ENCODE results near the gene REXO5. TPM values are rescaled to one million over a fixed set of nuclear protein-coding genes. Genes with fewer than 3 reads are reported as not detected.

Gene REXO5
- total RNA-seq, 2 experiments from 2014 or later = 16.4 to 20.4 TPM

GRCh38 chr16:20782470-20782869 lies 23.9 kb upstream of the REXO5 start:
- no peak for DNase-seq
- Mint-ChIP-seq H3K27ac (no peak overlapping the region), H3K36me3 (ENCODE audit: low read depth) (no peaks in the 10 kb centered on the region), H3K4me1 (ENCODE audit: low read depth) (no peaks in the 10 kb centered on the region), H3K9me3 (no peaks in the 10 kb centered on the region), H3K27me3 (no peaks in the 10 kb centered on the region), H3K4me3 (no peak overlapping the region)
- ChIA-PET POLR2A (no interaction called here), CTCF (interaction anchor here (1.7 kb wide), 1 partner anchor 8 kb away, joined by 5 read pairs; no protein-coding TSS in a partner anchor)
- intact Hi-C loops (cut with micrococcal nuclease) = no loop called here
- TF ChIP-seq CTCF (IDR thresholded peaks at IDR 0.05) = no peak
- no peak for ATAC-seq

GRCh38 chr16:20784204-20784603 lies 22.1 kb upstream of the REXO5 start:
- no peaks in the 10 kb centered on the region for H3K9me3 Mint-ChIP-seq
- intact Hi-C loops (cut with micrococcal nuclease) = no loop called here
- no peak for DNase-seq
- no peak for ATAC-seq
- H3K4me1 Mint-ChIP-seq (ENCODE audit: low read depth) = no peaks in the 10 kb centered on the region
- no peaks in the 10 kb centered on the region for H3K36me3 Mint-ChIP-seq (ENCODE audit: low read depth)
- H3K27ac Mint-ChIP-seq = no peak overlapping the region
- no peaks in the 10 kb centered on the region for H3K27me3 Mint-ChIP-seq
- no peak for TF ChIP-seq CTCF (IDR thresholded peaks at IDR 0.05)
- no peak overlapping the region for H3K4me3 Mint-ChIP-seq
- POLR2A ChIA-PET = no interaction called here
- CTCF ChIA-PET = no interaction called here

- DNase-seq = no peak
- no peak overlapping the region for H3K4me3 Mint-ChIP-seq
- no peak overlapping the region for H3K27ac Mint-ChIP-seq
- TF ChIP-seq CTCF (IDR thresholded peaks at IDR 0.05) = no peak
- intact Hi-C loops (cut with micrococcal nuclease) = no loop called here
- no peaks in the 10 kb centered on the region for H3K9me3 Mint-ChIP-seq
- no peaks in the 10 kb centered on the region for H3K36me3 Mint-ChIP-seq (ENCODE audit: low read depth)
- no peaks in the 10 kb centered on the region for H3K27me3 Mint-ChIP-seq
- no peaks in the 10 kb centered on the region for H3K4me1 Mint-ChIP-seq (ENCODE audit: low read depth)
- CTCF ChIA-PET = interaction anchor here (1.4 to 2.1 kb wide), 2 partner anchors 11 to 14 kb away, joined by 3 to 12 read pairs; no protein-coding TSS in a partner anchor
- no peak for ATAC-seq
- POLR2A ChIA-PET = no interaction called here
Observed at GRCh38 chr16:20789130-20789529, 17.2 kb upstream of the REXO5 start.

GRCh38 chr16:20791923-20792612 lies 14.3 kb upstream of the REXO5 start:
- no peak for ATAC-seq
- ChIA-PET POLR2A (no interaction called here), CTCF (interaction anchor here (0.6 to 1.9 kb wide), 3 partner anchors 15 to 292 kb away, joined by 3 to 7 read pairs (median 4); no protein-coding TSS in a partner anchor)
- H3K27me3 Mint-ChIP-seq = no peaks in the 10 kb centered on the region
- no peaks in the 10 kb centered on the region for H3K9me3 Mint-ChIP-seq
- no peak for DNase-seq
- H3K4me3 Mint-ChIP-seq = no peak overlapping the region
- no peaks in the 10 kb centered on the region for H3K4me1 Mint-ChIP-seq (ENCODE audit: low read depth)
- intact Hi-C loops (cut with micrococcal nuclease) = no loop called here
- no peak for TF ChIP-seq CTCF (IDR thresholded peaks at IDR 0.05)
- H3K36me3 Mint-ChIP-seq (ENCODE audit: low read depth) = peaks cover 2% of the 10 kb centered on the region
- no peak overlapping the region for H3K27ac Mint-ChIP-seq

- CTCF ChIA-PET = no interaction called here
- Mint-ChIP-seq H3K27ac (no peak overlapping the region), H3K4me3 (no peak overlapping the region), H3K36me3 (ENCODE audit: low read depth) (peaks cover 15% of the 10 kb centered on the region), H3K27me3 (no peaks in the 10 kb centered on the region), H3K4me1 (ENCODE audit: low read depth) (peaks cover 12% of the 10 kb centered on the region), H3K9me3 (no peaks in the 10 kb centered on the region)
- POLR2A ChIA-PET = no interaction called here
- no peak for ATAC-seq
- no peak for DNase-seq
- TF ChIP-seq CTCF (IDR thresholded peaks at IDR 0.05) = no peak
- intact Hi-C loops (cut with micrococcal nuclease) = no loop called here
Observed at GRCh38 chr16:20798364-20798763, 8.0 kb upstream of the REXO5 start.

Measured in activated CD8-positive, alpha-beta T cell treated with anti-CD3 and anti-CD28 coated beads for 36 hours (primary cell).